GM12873 (cell line): ENCODE measurements around the gene MEGF6.

Experiments used
- CTCF ChIP-seq: IDR thresholded peaks from 2 replicates; pipeline ENCODE4 v1.5.1; 2012; ENCODE audit warnings: low read depth, mild to moderate bottlenecking, moderate library complexity, low read length, control low read depth; ENCODE audit not compliant: insufficient read depth; ENCODE audit errors: missing control alignments

The MEGF6 gene

GRCh38 chr1:3611170-3612019 is at the start of gene MEGF6:
Gene MEGF6 (minus strand): TSS chr1:3611508. CDS start chr1:3611268, 240 bp downstream.
- TF ChIP-seq CTCF: no peak

DNA sequence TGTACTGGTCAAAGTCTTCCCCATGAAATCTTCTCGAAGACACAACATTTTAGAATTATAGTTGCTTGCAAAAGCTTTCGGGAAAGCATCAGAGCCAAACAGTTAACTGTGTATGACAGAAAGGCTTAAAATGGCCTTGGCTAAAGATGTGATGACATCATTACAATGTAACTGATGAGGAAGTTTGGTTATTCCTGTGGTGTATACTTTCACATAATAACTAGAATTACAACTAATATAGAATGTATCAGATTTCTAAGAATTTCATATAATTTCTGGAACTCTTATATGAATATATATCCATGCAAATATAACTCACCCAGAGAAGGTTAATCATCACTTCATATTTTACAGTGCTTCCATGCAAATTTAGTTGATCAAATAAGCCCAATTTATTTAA is 49.4 kb upstream of the MEGF6 start:
- no peak for TF ChIP-seq CTCF

GRCh38 chr1:3659093-3659492 is 47.8 kb upstream of the MEGF6 start:
- no peak for TF ChIP-seq CTCF

GRCh38 chr1:3658231-3658615 is 46.9 kb upstream of the MEGF6 start:
- TF ChIP-seq CTCF: no peak

- TF ChIP-seq CTCF: no peak
Observed at GRCh38 chr1:3657578-3658230, 46.4 kb upstream of the MEGF6 start.

- no peak for TF ChIP-seq CTCF
Observed at GRCh38 chr1:3657096-3657475, 45.8 kb upstream of the MEGF6 start.

- TF ChIP-seq CTCF: no peak
Observed at GRCh38 chr1:3656450-3657095, 45.3 kb upstream of the MEGF6 start.
